OCI-LY3 (cell line): ENCODE results near the gene PRDM12.

Source experiments
- CTCF ChIP-seq: fragments of 200-600, 300-600 bp; sonication (generic); IDR thresholded peaks from 2 replicates; pipeline ENCODE4 v1.5.1; 2014; ENCODE audit warnings: antibody characterized with exemption, low read length, low read depth
- EZH2phosphoT487 ChIP-seq: fragments of 200-600 bp; shearing (Covaris generic); IDR thresholded peaks from 2 replicates; pipeline ENCODE4 v1.6.1; 2018; ENCODE audit warnings: antibody characterized with exemption, mixed run types, low read depth

- no peak for TF ChIP-seq CTCF
- no peak for TF ChIP-seq EZH2phosphoT487
Measured at GRCh38 chr9:130660683-130661450, 3.5 kb upstream of the PRDM12 start.
